H1 (cell line): ENCODE results near the gene UMODL1. TPM values are rescaled to one million over a fixed set of nuclear protein-coding genes. Genes with fewer than 3 reads are reported as not detected.

Experiments used
- CTCF ChIA-PET: fragments of 300-600 bp; sonication (Branson Sonifier 250); formaldehyde crosslinking; loops from one replicate; lab custom pipeline; 2021; ENCODE audit not compliant: partially characterized antibody; lab: Charles Lee
- POLR2A ChIA-PET: fragments of 300-600 bp; sonication (Branson Sonifier 250); formaldehyde crosslinking; loops from one replicate; lab custom pipeline; 2021; ENCODE audit warnings: inconsistent platforms; ENCODE audit not compliant: partially characterized antibody; lab: Charles Lee
- DNase-seq, 2 experiments: peaks; one replicate each; pipeline versions ENCODE4 v3.0.0 to v3.0.0-alpha.2; 2010 to 2022; ENCODE audit warnings: low spot score in 2 of 2, low read depth in 1 of 2, mixed read lengths in 1 of 2
- FAIRE-seq: peaks from 2 replicates; lab custom pipeline; 2011; peaks lifted over from hg19 to GRCh38; lab: Jason Lieb, UNC
- H2AFZ ChIP-seq: 2 replicates; pipeline ENCODE4 v1.8.1; 2012; ENCODE audit warnings: low read length, inconsistent platforms
- H2AK5ac ChIP-seq: 2 replicates; pipeline ENCODE4 v1.6.1; 2013; ENCODE audit warnings: low read depth, low read length
- H2BK120ac ChIP-seq: replicated peaks from 2 replicates; pipeline ENCODE3; 2013; ENCODE audit warnings: low read depth, low read length, inconsistent platforms
- H2BK12ac ChIP-seq: 2 replicates; pipeline ENCODE4 v1.6.1; 2013; ENCODE audit warnings: low read depth, low read length
- H2BK15ac ChIP-seq: 2 replicates; pipeline ENCODE4 v1.6.1; 2013; ENCODE audit warnings: low read length
- H2BK20ac ChIP-seq: 2 replicates; pipeline ENCODE4 v1.6.1; 2013; ENCODE audit warnings: low read length
- H2BK5ac ChIP-seq: 2 replicates; pipeline ENCODE4 v1.6.1; 2013; ENCODE audit warnings: low read depth, low read length
- H3K14ac ChIP-seq: 2 replicates; pipeline ENCODE4 v1.6.1; 2013; ENCODE audit warnings: inconsistent platforms; ENCODE audit not compliant: insufficient read length
- H3K18ac ChIP-seq: 2 replicates; pipeline ENCODE4 v1.6.1; 2013; ENCODE audit warnings: low read length; ENCODE audit errors: extremely low read depth
- H3K23ac ChIP-seq: 2 replicates; pipeline ENCODE4 v1.6.1; 2013; ENCODE audit warnings: inconsistent platforms; ENCODE audit not compliant: insufficient read length
- H3K23me2 ChIP-seq: 2 replicates; pipeline ENCODE4 v1.6.1; 2013; ENCODE audit warnings: low read depth, low read length
- H3K27ac ChIP-seq: 2 replicates; pipeline ENCODE4 v1.6.1; 2011; ENCODE audit warnings: low read depth, low read length, inconsistent platforms
- H3K27me3 ChIP-seq, 4 experiments: replicated peaks in 1 of 4; 1 replicate in 1 of 4; 2 replicates in 3 of 4; pipeline versions ENCODE4 v1.6.1 to v1.8.1; 2011 to 2013; ENCODE audit warnings: low read length in 3 of 4, mild to moderate bottlenecking in 3 of 4, inconsistent platforms in 2 of 4, mixed read lengths in 2 of 4, moderate library complexity in 1 of 4; ENCODE audit not compliant: control insufficient read depth in 3 of 4, insufficient read depth in 3 of 4; ENCODE audit errors: extremely low read depth in 1 of 4
- H3K36me3 ChIP-seq, 4 experiments: 2 replicates each; pipeline versions ENCODE4 v1.6.1 to v1.8.1; 2011 to 2013; ENCODE audit warnings: mild to moderate bottlenecking in 4 of 4, low read length in 3 of 4, moderate library complexity in 2 of 4, control low read depth in 1 of 4, inconsistent platforms in 1 of 4; ENCODE audit not compliant: insufficient read depth in 4 of 4, control insufficient read depth in 2 of 4
- H3K4ac ChIP-seq: replicated peaks from 2 replicates; pipeline ENCODE3; 2013; ENCODE audit warnings: low read length, low read depth, mixed read lengths, inconsistent platforms; ENCODE audit not compliant: insufficient read length
- H3K4me1 ChIP-seq, 4 experiments: replicated peaks in 1 of 4; 1 replicate in 1 of 4; 2 replicates in 3 of 4; pipeline versions ENCODE4 v1.6.1 to v1.8.1; 2011 to 2013; ENCODE audit warnings: low read length in 3 of 4, inconsistent platforms in 2 of 4, mixed read lengths in 1 of 4; ENCODE audit not compliant: insufficient read depth in 4 of 4, control insufficient read depth in 3 of 4
- H3K4me2 ChIP-seq, 2 experiments: 2 replicates each; pipeline versions ENCODE4 v1.6.1 to v1.8.1; 2011 to 2013; ENCODE audit warnings: low read depth in 2 of 2, low read length in 2 of 2, control low read depth in 1 of 2, inconsistent platforms in 1 of 2, mild to moderate bottlenecking in 1 of 2; ENCODE audit not compliant: insufficient read depth in 1 of 2
- H3K4me3 ChIP-seq, 4 experiments: fragments of 200-600, 300-600 bp in 1 of 4; sonication (generic), shearing (Covaris generic), sonication (Bioruptor Twin) in 1 of 4; 2 replicates each; pipeline versions ENCODE4 v1.5.1 to v1.8.1; 2011 to 2016; ENCODE audit warnings: low read length in 4 of 4, low read depth in 3 of 4, control low read depth in 2 of 4, inconsistent platforms in 2 of 4, mild to moderate bottlenecking in 2 of 4, mixed read lengths in 1 of 4, moderate library complexity in 1 of 4; ENCODE audit not compliant: insufficient read depth in 2 of 4; ENCODE audit errors: extremely low read depth in 1 of 4
- H3K56ac ChIP-seq: replicated peaks from 2 replicates; pipeline ENCODE3; 2013; ENCODE audit warnings: low read depth, mild to moderate bottlenecking, mixed read lengths, low read length, inconsistent platforms; ENCODE audit not compliant: insufficient read length
- H3K79me1 ChIP-seq: 2 replicates; pipeline ENCODE4 v1.6.1; 2013; ENCODE audit warnings: low read depth, low read length, control low read depth
- H3K79me2 ChIP-seq, 2 experiments: 2 replicates each; pipeline versions ENCODE4 v1.6.1 to v1.8.1; 2012 to 2013; ENCODE audit warnings: low read length in 2 of 2, mild to moderate bottlenecking in 2 of 2, inconsistent platforms in 1 of 2; ENCODE audit not compliant: insufficient read depth in 2 of 2, control insufficient read depth in 1 of 2
- H3K9ac ChIP-seq, 4 experiments: replicated peaks in 1 of 4; 1 replicate in 1 of 4; 2 replicates in 3 of 4; pipeline versions ENCODE4 v1.6.1 to v1.8.1; 2011 to 2013; ENCODE audit warnings: low read depth in 3 of 4, low read length in 3 of 4, control low read depth in 2 of 4, mild to moderate bottlenecking in 2 of 4, moderate library complexity in 2 of 4, inconsistent platforms in 1 of 4; ENCODE audit errors: extremely low read depth in 1 of 4
- H3K9me3 ChIP-seq, 2 experiments: 2 replicates each; pipeline versions ENCODE4 v1.6.1 to v1.8.1; 2012 to 2013; ENCODE audit warnings: mild to moderate bottlenecking in 2 of 2, moderate library complexity in 2 of 2, control low read depth in 1 of 2, inconsistent platforms in 1 of 2, low read depth in 1 of 2, low read length in 1 of 2, mixed read lengths in 1 of 2; ENCODE audit not compliant: insufficient read depth in 2 of 2
- H4K20me1 ChIP-seq, 2 experiments: replicated peaks in 1 of 2; 2 replicates each; pipeline versions ENCODE3 to v1.8.1; 2011 to 2013; ENCODE audit warnings: inconsistent platforms in 2 of 2, low read length in 2 of 2, mild to moderate bottlenecking in 1 of 2; ENCODE audit not compliant: insufficient read depth in 2 of 2, control insufficient read depth in 1 of 2
- H4K5ac ChIP-seq: 2 replicates; pipeline ENCODE4 v1.6.1; 2013; ENCODE audit warnings: low read length, low read depth, mixed read lengths, inconsistent platforms; ENCODE audit not compliant: insufficient read length
- H4K8ac ChIP-seq: 2 replicates; pipeline ENCODE4 v1.8.0; 2013; ENCODE audit warnings: mild to moderate bottlenecking, moderate library complexity, low read length, inconsistent platforms; ENCODE audit not compliant: insufficient read depth; ENCODE audit errors: extremely low read depth
- H4K91ac ChIP-seq: replicated peaks from 2 replicates; pipeline ENCODE3; 2013; ENCODE audit warnings: low read length, mixed read lengths, inconsistent platforms; ENCODE audit not compliant: insufficient read length
- CBX8 ChIP-seq: fragments of 300-800, 300-1000 bp; sonication (generic); IDR thresholded peaks from 2 replicates; pipeline ENCODE4 v1.7.1; 2016; ENCODE audit warnings: low read depth, low read length, borderline replicate concordance
- CHD2 ChIP-seq: IDR thresholded peaks from 2 replicates; pipeline ENCODE4 v1.6.1; 2012; ENCODE audit warnings: low read length, improper control_type of control experiment
- GABPA ChIP-seq: IDR thresholded peaks from 2 replicates; pipeline ENCODE4 v1.6.1; 2011; ENCODE audit warnings: mild to moderate bottlenecking, low read length, moderate library complexity, borderline replicate concordance; ENCODE audit not compliant: insufficient read depth
- HDAC2 ChIP-seq, 2 experiments: fragments of 300-600 bp in 1 of 2; sonication (generic) in 1 of 2; IDR thresholded peaks; 2 replicates each; pipeline ENCODE4 v1.6.1; 2011 to 2012; ENCODE audit warnings: low read depth in 2 of 2, low read length in 2 of 2, mild to moderate bottlenecking in 2 of 2, moderate library complexity in 2 of 2, borderline replicate concordance in 1 of 2, inconsistent platforms in 1 of 2
- MAFK ChIP-seq: IDR thresholded peaks from 2 replicates; pipeline ENCODE4 v1.6.1; 2012; ENCODE audit warnings: low read depth, mild to moderate bottlenecking, improper control_type of control experiment, low read length
- PHF8 ChIP-seq: fragments of 200-600 bp; sonication (generic); conservative IDR thresholded peaks from 2 replicates; pipeline ENCODE4 v1.7.1; 2012; ENCODE audit warnings: low read depth, mild to moderate bottlenecking, inconsistent platforms, low read length, moderate library complexity
- POLR2A ChIP-seq, 2 experiments: IDR thresholded peaks; 1 replicate in 1 of 2; 2 replicates in 1 of 2; pipeline ENCODE4 v1.6.1; 2011; ENCODE audit warnings: low read depth in 2 of 2, low read length in 2 of 2, mild to moderate bottlenecking in 2 of 2; ENCODE audit errors: control extremely low read depth in 1 of 2
- SIX5 ChIP-seq: IDR thresholded peaks from 2 replicates; pipeline ENCODE4 v1.6.1; 2011; ENCODE audit warnings: mild to moderate bottlenecking, low read depth, low read length
- TAF1 ChIP-seq: IDR thresholded peaks from 2 replicates; pipeline ENCODE4 v1.6.1; 2011; ENCODE audit warnings: mild to moderate bottlenecking, low read depth, low read length
- USF2 ChIP-seq: IDR thresholded peaks from 2 replicates; pipeline ENCODE4 v1.6.1; 2011; ENCODE audit warnings: low read length, improper control_type of control experiment
- WGBS, 2 experiments: shearing (Covaris generic) in 1 of 2; methylation state at CpG; one replicate each; pipeline versions ENCODE4 v1.1.6 to v1.1.7; 2013 to 2015; ENCODE audit warnings: low lambda C conversion rate in 2 of 2, mixed read lengths in 2 of 2, inconsistent platforms in 1 of 2, low coverage in 1 of 2, missing lambda C conversion rate in 1 of 2; ENCODE audit not compliant: insufficient replicate concordance in 2 of 2, insufficient coverage in 1 of 2, insufficient read length in 1 of 2; ENCODE audit errors: extremely low coverage in 1 of 2, missing lambda C conversion rate in 1 of 2; 5-methylcytosine and 5-hydroxymethylcytosine counted together
- polyA plus RNA-seq, 7 experiments: library from polyadenylated mRNA; depleted of rRNA in 3 of 7; stranded (reverse) in 5 of 7; unstranded in 2 of 7; fragments of >200 nt in 5 of 7; fragments of 200-250 nt in 2 of 7; gene quantifications; 1 replicate in 5 of 7; 2 replicates in 1 of 7; 4 replicates in 1 of 7; pipeline versions ENCODE4 v1.2.1 to v1.2.3, GENCODE V29; 2011 to 2013; ENCODE audit warnings: missing spikeins in 2 of 7, mixed read lengths in 2 of 7
- total RNA-seq: library from RNA; stranded (reverse); fragmentation: NEBNext Ultra II Directional; extraction: Animal tissue kit (Norgen Biotek cat#: 25700); gene quantifications from 2 replicates; pipeline ENCODE4 v1.2.1, GENCODE V29; 2021

The UMODL1 gene
- total and polyA plus RNA-seq, 2 of the 8 experiments (the other 6 are each of a cell fraction or from before 2014, with no cell fraction given) = not detected

GRCh38 chr21:42043201-42043895 lies 27.8 kb upstream of the UMODL1 start:
- ChIA-PET POLR2A (no interaction called here), CTCF (interaction anchor here (0.6 to 1.1 kb wide), 3 partner anchors 65 to 657 kb away, joined by 3 to 4 read pairs (median 4); no protein-coding TSS in a partner anchor)
- no peak overlapping the region for H4K91ac ChIP-seq
- H2BK120ac ChIP-seq = no peak overlapping the region
- no peaks in the 10 kb centered on the region for H3K36me3 ChIP-seq
- H3K23me2 ChIP-seq = no peaks in the 10 kb centered on the region
- no peaks in the 10 kb centered on the region for H4K20me1 ChIP-seq
- no peaks in the 10 kb centered on the region for H3K27me3 ChIP-seq
- H3K9me3 ChIP-seq = no peaks in the 10 kb centered on the region
- no peak overlapping the region for H4K5ac ChIP-seq
- H3K14ac ChIP-seq = no peak overlapping the region
- H2BK5ac ChIP-seq = no peak overlapping the region
- no peak overlapping the region; the same call in 1 of the 2 replicates for H2BK15ac ChIP-seq
- no peak overlapping the region for H3K9ac ChIP-seq
- H3K4me2 ChIP-seq = no peak overlapping the region
- H3K18ac ChIP-seq = no peak overlapping the region; the same call in 1 of the 2 replicates
- H3K4me3 ChIP-seq = no peak overlapping the region
- H3K56ac ChIP-seq = no peak overlapping the region
- no peaks in the 10 kb centered on the region for H3K79me1 ChIP-seq
- H3K4ac ChIP-seq = no peak overlapping the region
- no peak overlapping the region for H3K23ac ChIP-seq
- 91% methylated on average over 16 of the region's 16 CpGs; no CpG with 5 or more reads in 1 of the 2 experiments for WGBS, 2 experiments
- DNase-seq (no peak), FAIRE-seq (no peak)
- no peak overlapping the region for H2BK20ac ChIP-seq
- H3K27ac ChIP-seq = no peak overlapping the region
- no peak overlapping the region for H2AFZ ChIP-seq
- no peak overlapping the region; the same call in 1 of the 2 replicates for H2AK5ac ChIP-seq
- H3K79me2 ChIP-seq = no peaks in the 10 kb centered on the region
- no peak overlapping the region for H2BK12ac ChIP-seq
- H3K4me1 ChIP-seq = no peaks in the 10 kb centered on the region; a peak in 1 of 7 replicates
- no peak overlapping the region for H4K8ac ChIP-seq
- TF ChIP-seq HDAC2 (IDR thresholded peaks at IDR 0.05; ENCODE audit: borderline replicate concordance in 1 of 2, low read depth in 2 of 2, low read length in 2 of 2) (no peak), GABPA (no peak), TAF1 (no peak), CHD2 (no peak), SIX5 (no peak), POLR2A (IDR thresholded peaks at IDR 0.05; ENCODE audit: control extremely low read depth in 1 of 2, low read depth in 2 of 2, low read length in 2 of 2) (no peak), MAFK (no peak), PHF8 (no peak), CBX8 (no peak), USF2 (no peak)
